Measurements from ENCODE around the gene SH3RF3. TPM values are rescaled to one million over a fixed set of nuclear protein-coding genes. Genes with fewer than 3 reads are reported as not detected.

Gene SH3RF3
- total and polyA plus RNA-seq, 2 of the 13 experiments (the other 11 are each of a cell fraction or from before 2014, with no cell fraction given) = 0.04 TPM; not detected in 1

GRCh38 chr2:109529532-109530449, 400.8 kb downstream of the SH3RF3 start (continued):
- no peak for TF ChIP-seq SP140L (CRISPR knock-in tag; IDR thresholded peaks at IDR 0.05; ENCODE audit: borderline replicate concordance)
- no peak for TF ChIP-seq ZNF598 (CRISPR knock-in tag; IDR thresholded peaks at IDR 0.05; ENCODE audit: borderline replicate concordance)
- TF ChIP-seq PLRG1 (conservative IDR thresholded peaks at IDR 0.05) = no peak
- no peak for TF ChIP-seq HOXA9 (CRISPR knock-in tag; IDR thresholded peaks at IDR 0.05; ENCODE audit: borderline replicate concordance)
- no peak for TF ChIP-seq EHMT2 (IDR thresholded peaks at IDR 0.05; ENCODE audit: borderline replicate concordance, low read depth, low read length)
- no peak for TF ChIP-seq NR2F2 (IDR thresholded peaks at IDR 0.05; ENCODE audit: borderline replicate concordance, low read depth)
- no peak for TF ChIP-seq ZFP36L2 (CRISPR knock-in tag; IDR thresholded peaks at IDR 0.05)
- no peak for TF ChIP-seq ATF1 (CRISPR knock-in tag; IDR thresholded peaks at IDR 0.05)
- no peak for TF ChIP-seq ATAD3A (CRISPR knock-in tag; IDR thresholded peaks at IDR 0.05)
- no peak for TF ChIP-seq POGZ (CRISPR knock-in tag; IDR thresholded peaks at IDR 0.05)
- TF ChIP-seq ELK4 (CRISPR knock-in tag; IDR thresholded peaks at IDR 0.05; ENCODE audit: borderline replicate concordance) = no peak
- TF ChIP-seq ZSCAN30 (CRISPR knock-in tag; IDR thresholded peaks at IDR 0.05) = no peak
- TF ChIP-seq SNRNP70 (IDR thresholded peaks at IDR 0.05; ENCODE audit: low read depth, low read length) = no peak
- no peak for TF ChIP-seq ZNF543 (CRISPR knock-in tag; IDR thresholded peaks at IDR 0.05)
- no peak for TF ChIP-seq HCFC1 (IDR thresholded peaks at IDR 0.05; ENCODE audit: low read depth, low read length)
- TF ChIP-seq ZNF83 (CRISPR knock-in tag; IDR thresholded peaks at IDR 0.05; ENCODE audit: borderline replicate concordance) = no peak
- TF ChIP-seq JUNB (CRISPR knock-in tag; IDR thresholded peaks at IDR 0.05; ENCODE audit: borderline replicate concordance) = no peak
- TF ChIP-seq CERS6 (CRISPR knock-in tag; IDR thresholded peaks at IDR 0.05) = no peak
- no peak for TF ChIP-seq DRAP1 (CRISPR knock-in tag; IDR thresholded peaks at IDR 0.05)
- no peak for TF ChIP-seq GFI1 (CRISPR knock-in tag; IDR thresholded peaks at IDR 0.05; ENCODE audit: borderline replicate concordance)
- 0 out of 2 replicates have a peak, but pooled peaks have one; percentile 55 for TF ChIP-seq TFDP2 (CRISPR knock-in tag; IDR thresholded peaks at IDR 0.05)
- no peak for TF ChIP-seq ZC3H4 (CRISPR knock-in tag; IDR thresholded peaks at IDR 0.05; ENCODE audit: borderline replicate concordance)
- TF ChIP-seq ZNF468 (CRISPR knock-in tag; IDR thresholded peaks at IDR 0.05) = no peak
- no peak for TF ChIP-seq SRSF9 (IDR thresholded peaks at IDR 0.05; ENCODE audit: borderline replicate concordance, insufficient read depth, low read depth, low read length, poor library complexity, severe bottlenecking)
- no peak for TF ChIP-seq ZNF891 (CRISPR knock-in tag; IDR thresholded peaks at IDR 0.05)
- TF ChIP-seq GABPA (IDR thresholded peaks at IDR 0.05; ENCODE audit: low read depth, low read length) = no peak
- TF ChIP-seq GABPA (CRISPR knock-in tag; IDR thresholded peaks at IDR 0.05; ENCODE audit: low read depth) = no peak
- TF ChIP-seq SATB2 (CRISPR knock-in tag; IDR thresholded peaks at IDR 0.05) = no peak
- no peak for TF ChIP-seq TBX2 (CRISPR knock-in tag; IDR thresholded peaks at IDR 0.05; ENCODE audit: borderline replicate concordance)
